ENCODE measurements around the gene RELN. TPM values are rescaled to one million over a fixed set of nuclear protein-coding genes. Genes with fewer than 3 reads are reported as not detected.

RELN gene
- total RNA-seq, 1 donor from 2014 or later = 7.4 TPM

DNA sequence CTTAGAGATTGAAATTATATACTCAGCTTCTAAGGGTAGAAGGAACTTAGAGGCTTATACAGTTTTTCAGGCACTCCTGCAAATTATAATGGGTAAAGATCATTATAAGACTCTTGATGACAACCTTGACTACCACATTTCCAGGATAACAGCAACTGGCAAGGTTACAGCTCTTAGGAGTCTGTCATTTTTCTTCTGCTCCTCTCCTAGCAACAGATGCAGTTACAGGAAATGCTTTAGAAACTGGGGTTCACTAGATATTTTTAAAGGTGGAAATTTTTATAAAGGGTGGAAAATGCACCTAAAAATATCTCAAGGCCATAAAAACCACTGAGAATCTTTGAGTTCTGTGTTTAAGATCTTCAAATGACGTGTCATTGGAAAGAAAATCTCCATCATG, 185.8 kb downstream of the RELN start:
- no peaks in the 10 kb centered on the region for H3K36me3 ChIP-seq
- H3K4me1 ChIP-seq = no peaks in the 10 kb centered on the region
- DNase-seq (ENCODE audit: extremely low spot score in 2 of 2) = no peak
- TF ChIP-seq POLR2A (IDR thresholded peaks at IDR 0.05) = no peak
- TF ChIP-seq, protein P1, sequence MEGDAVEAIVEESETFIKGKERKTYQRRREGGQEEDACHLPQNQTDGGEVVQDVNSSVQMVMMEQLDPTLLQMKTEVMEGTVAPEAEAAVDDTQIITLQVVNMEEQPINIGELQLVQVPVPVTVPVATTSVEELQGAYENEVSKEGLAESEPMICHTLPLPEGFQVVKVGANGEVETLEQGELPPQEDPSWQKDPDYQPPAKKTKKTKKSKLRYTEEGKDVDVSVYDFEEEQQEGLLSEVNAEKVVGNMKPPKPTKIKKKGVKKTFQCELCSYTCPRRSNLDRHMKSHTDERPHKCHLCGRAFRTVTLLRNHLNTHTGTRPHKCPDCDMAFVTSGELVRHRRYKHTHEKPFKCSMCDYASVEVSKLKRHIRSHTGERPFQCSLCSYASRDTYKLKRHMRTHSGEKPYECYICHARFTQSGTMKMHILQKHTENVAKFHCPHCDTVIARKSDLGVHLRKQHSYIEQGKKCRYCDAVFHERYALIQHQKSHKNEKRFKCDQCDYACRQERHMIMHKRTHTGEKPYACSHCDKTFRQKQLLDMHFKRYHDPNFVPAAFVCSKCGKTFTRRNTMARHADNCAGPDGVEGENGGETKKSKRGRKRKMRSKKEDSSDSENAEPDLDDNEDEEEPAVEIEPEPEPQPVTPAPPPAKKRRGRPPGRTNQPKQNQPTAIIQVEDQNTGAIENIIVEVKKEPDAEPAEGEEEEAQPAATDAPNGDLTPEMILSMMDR (IDR thresholded peaks at IDR 0.05) = no peak
- TF ChIP-seq POLR2AphosphoS5 (IDR thresholded peaks at IDR 0.05; ENCODE audit: insufficient read depth in 1 of 2, low read depth in 1 of 2) = no peak
- H3K9me3 ChIP-seq = no peaks in the 10 kb centered on the region
- no peak overlapping the region for H3K27ac ChIP-seq
- intact Hi-C loops (cut with DNase I) = no loop called here
- no peaks in the 10 kb centered on the region for H3K27me3 ChIP-seq
- H3K4me3 ChIP-seq = no peak overlapping the region

DNA sequence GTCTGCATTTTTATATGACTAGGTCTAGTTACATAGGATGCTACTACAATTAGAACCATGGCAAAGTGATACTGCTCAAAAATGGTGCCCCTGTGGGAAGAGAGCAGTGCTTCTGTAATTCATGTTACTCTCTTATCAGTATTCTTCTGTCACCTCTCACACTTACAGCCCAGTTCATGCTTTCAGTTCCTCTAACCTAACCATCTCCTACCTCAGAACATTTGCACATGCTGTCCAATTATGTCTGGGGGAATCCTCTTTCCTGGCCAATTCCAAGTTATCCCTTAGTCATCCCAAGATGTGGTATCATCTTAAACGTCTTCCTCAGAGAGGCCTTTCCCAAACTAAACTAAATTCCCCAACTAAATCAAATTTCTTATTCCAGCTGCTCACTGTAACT, 190.2 kb downstream of the RELN start:
- Histone ChIP-seq H3K9me3 (no peaks in the 10 kb centered on the region), H3K36me3 (no peaks in the 10 kb centered on the region), H3K27me3 (no peaks in the 10 kb centered on the region), H3K4me1 (no peaks in the 10 kb centered on the region), H3K4me3 (no peak overlapping the region), H3K27ac (no peak overlapping the region)
- TF ChIP-seq, protein P1 (IDR thresholded peaks at IDR 0.05) = no peak
- no peak for TF ChIP-seq POLR2AphosphoS5 (IDR thresholded peaks at IDR 0.05; ENCODE audit: insufficient read depth in 1 of 2, low read depth in 1 of 2)
- TF ChIP-seq POLR2A (IDR thresholded peaks at IDR 0.05) = no peak
- intact Hi-C loops (cut with DNase I) = no loop called here
- DNase-seq (ENCODE audit: extremely low spot score in 2 of 2) = no peak

DNA sequence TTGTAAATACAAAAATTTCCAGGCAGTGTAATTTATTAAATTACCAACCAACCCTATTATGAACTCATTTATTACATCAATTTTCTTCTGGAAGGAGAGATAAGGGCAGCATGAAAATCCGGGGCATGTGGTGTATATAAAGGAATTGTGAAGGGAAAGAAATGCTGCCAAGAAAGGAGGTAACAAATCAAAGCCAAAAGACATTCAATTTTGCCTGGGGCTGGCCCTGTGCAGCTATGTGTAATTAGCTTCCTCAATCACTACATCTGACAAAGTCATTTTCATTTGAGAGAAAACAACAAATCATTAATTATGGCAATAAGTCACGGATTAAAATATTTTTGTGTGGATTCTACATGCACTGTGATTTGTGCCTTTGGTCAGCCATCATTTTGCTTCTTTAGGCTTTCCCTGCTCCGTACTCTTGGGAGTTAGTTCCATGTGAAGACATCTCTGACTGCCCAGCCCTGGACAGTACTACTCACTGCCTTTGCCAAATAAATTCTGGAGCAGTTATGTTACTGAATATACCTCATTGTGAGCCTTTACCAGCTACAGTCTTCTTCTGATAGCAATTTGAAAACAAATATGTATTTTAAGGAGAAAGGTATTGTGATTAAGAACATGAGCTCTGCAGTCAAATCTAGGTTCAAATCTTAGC, 191.7 kb downstream of the RELN start:
- Histone ChIP-seq H3K27me3 (no peaks in the 10 kb centered on the region), H3K36me3 (no peaks in the 10 kb centered on the region), H3K9me3 (no peaks in the 10 kb centered on the region), H3K27ac (no peak overlapping the region), H3K4me3 (no peak overlapping the region), H3K4me1 (no peaks in the 10 kb centered on the region)
- TF ChIP-seq POLR2AphosphoS5 (IDR thresholded peaks at IDR 0.05; ENCODE audit: insufficient read depth in 1 of 2, low read depth in 1 of 2) (no peak), POLR2A (IDR thresholded peaks at IDR 0.05) (no peak)
- TF ChIP-seq, protein P1 (IDR thresholded peaks at IDR 0.05) = no peak
- intact Hi-C loops (cut with DNase I) = no loop called here
- DNase-seq (ENCODE audit: extremely low spot score in 2 of 2) = no peak

DNA sequence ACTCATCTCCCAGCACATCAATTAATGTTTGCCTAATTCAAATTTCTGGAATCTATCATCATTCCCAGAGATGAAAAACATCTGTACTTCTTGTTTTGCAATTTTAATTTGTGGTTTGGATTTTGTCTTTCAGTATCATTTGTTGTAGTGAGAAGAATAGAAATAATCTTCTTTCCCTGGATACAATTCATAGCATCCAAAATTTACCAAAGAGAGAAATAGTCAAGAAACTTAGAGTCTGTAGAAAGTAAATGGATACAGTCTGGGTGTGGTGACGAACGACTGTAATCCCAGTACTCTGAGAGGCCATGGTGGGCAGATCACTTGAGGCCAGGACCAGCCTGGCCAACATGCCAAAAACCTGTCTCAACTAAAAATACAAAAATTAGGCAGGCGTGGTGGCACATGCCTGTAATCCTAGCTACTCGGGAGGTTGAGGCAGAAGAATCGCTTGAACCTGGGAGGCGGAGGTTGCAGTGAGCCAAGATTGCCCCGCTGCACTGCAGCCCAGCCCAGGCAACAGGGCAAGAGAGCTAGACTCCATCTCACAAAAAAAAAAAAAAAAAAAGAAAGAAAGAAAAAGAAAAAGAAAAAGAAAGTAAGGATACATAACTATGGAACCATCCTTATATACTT, 193.0 kb downstream of the RELN start:
- TF ChIP-seq POLR2A (IDR thresholded peaks at IDR 0.05) (no peak), POLR2AphosphoS5 (IDR thresholded peaks at IDR 0.05; ENCODE audit: insufficient read depth in 1 of 2, low read depth in 1 of 2) (no peak)
- TF ChIP-seq, protein P1 (IDR thresholded peaks at IDR 0.05) = no peak
- H3K27me3 ChIP-seq = no peaks in the 10 kb centered on the region
- H3K9me3 ChIP-seq = no peaks in the 10 kb centered on the region
- no peak overlapping the region for H3K4me3 ChIP-seq
- H3K36me3 ChIP-seq = no peaks in the 10 kb centered on the region
- no peaks in the 10 kb centered on the region for H3K4me1 ChIP-seq
- intact Hi-C loops (cut with DNase I) = no loop called here
- no peak overlapping the region for H3K27ac ChIP-seq
- DNase-seq (ENCODE audit: extremely low spot score in 2 of 2) = no peak

DNA sequence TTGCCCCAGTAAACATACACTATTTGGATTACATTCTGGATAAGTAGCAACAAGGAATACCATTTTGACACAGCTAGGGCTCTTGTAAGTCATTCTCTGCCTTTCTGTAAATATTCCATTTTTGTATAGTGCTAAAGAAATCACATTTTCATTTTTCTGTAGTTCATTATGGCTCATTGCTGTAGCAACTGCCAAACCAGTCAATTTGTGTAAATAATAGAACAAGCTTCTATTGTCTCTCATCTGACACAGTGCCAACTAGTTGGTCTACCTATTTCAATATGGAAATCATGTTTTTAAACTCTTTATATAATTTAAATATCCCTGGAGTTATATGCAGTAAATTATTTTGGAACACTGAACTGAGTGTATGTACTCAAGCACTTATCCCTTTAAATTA, 193.7 kb downstream of the RELN start:
- no peak for DNase-seq (ENCODE audit: extremely low spot score in 2 of 2)
- intact Hi-C loops (cut with DNase I) = no loop called here
- H3K27ac ChIP-seq = no peak overlapping the region

More for the DNA sequence above, 193.7 kb downstream of the RELN start:
- H3K36me3 ChIP-seq = no peaks in the 10 kb centered on the region
- H3K9me3 ChIP-seq = no peaks in the 10 kb centered on the region
- TF ChIP-seq, protein P1 (IDR thresholded peaks at IDR 0.05) = no peak
- no peak for TF ChIP-seq POLR2AphosphoS5 (IDR thresholded peaks at IDR 0.05; ENCODE audit: insufficient read depth in 1 of 2, low read depth in 1 of 2)
- TF ChIP-seq POLR2A (IDR thresholded peaks at IDR 0.05) = no peak
- no peak overlapping the region for H3K4me3 ChIP-seq
- H3K27me3 ChIP-seq = no peaks in the 10 kb centered on the region
- no peaks in the 10 kb centered on the region for H3K4me1 ChIP-seq
